Natural killer cell (primary cell): ENCODE measurements around the gene ZNF605. TPM values are rescaled to one million over a fixed set of nuclear protein-coding genes. Genes with fewer than 3 reads are reported as not detected.

Experiments used
- ATAC-seq, 3 donors: fragments of 150-1000 bp in 2 of 3; fragments of 200-7000 bp in 1 of 3; cut with Tn5 transposase; 1 replicate in 1 of 3; 2 replicates in 2 of 3; pipeline ENCODE4 v1.10.0; 2021; ENCODE audit warnings: mild to moderate bottlenecking in 2 of 3, moderate library complexity in 2 of 3
- DNase-seq, 2 donors: peaks; one replicate each; pipeline versions ENCODE4 v3.0.0 to v3.0.0-alpha.2; 2013 to 2021; ENCODE audit warnings: mixed read lengths in 1 of 2
- H3K27ac ChIP-seq: one replicate; pipeline ENCODE4 v1.5.1; 2013; ENCODE audit warnings: mild to moderate bottlenecking, low read length
- H3K27me3 ChIP-seq: one replicate; pipeline ENCODE4 v1.6.1; 2013; ENCODE audit warnings: low read length; ENCODE audit not compliant: control insufficient read depth, insufficient read depth
- H3K36me3 ChIP-seq: one replicate; pipeline ENCODE4 v1.6.1; 2013; ENCODE audit warnings: low read length; ENCODE audit not compliant: control insufficient read depth, insufficient read depth
- H3K4me1 ChIP-seq: one replicate; pipeline ENCODE4 v1.6.1; 2013; ENCODE audit warnings: low read length; ENCODE audit not compliant: control insufficient read depth, insufficient read depth
- H3K4me3 ChIP-seq: one replicate; pipeline ENCODE4 v1.5.1; 2013; ENCODE audit warnings: low read length
- H3K9me3 ChIP-seq: one replicate; pipeline ENCODE4 v1.6.1; 2013; ENCODE audit warnings: low read length; ENCODE audit not compliant: control insufficient read depth, insufficient read depth
- H3K27ac Mint-ChIP-seq, 2 donors: one replicate each; pipeline ENCODE4 v1.8.0; 2022; ENCODE audit warnings: mild to moderate bottlenecking in 2 of 2, mixed read lengths in 2 of 2, moderate library complexity in 1 of 2
- H3K27me3 Mint-ChIP-seq, 2 donors: one replicate each; pipeline ENCODE4 v1.8.0; 2022; ENCODE audit warnings: low read depth in 2 of 2, mixed read lengths in 2 of 2
- H3K36me3 Mint-ChIP-seq: one replicate; pipeline ENCODE4 v1.8.0; 2022; ENCODE audit warnings: mixed read lengths
- H3K4me1 Mint-ChIP-seq, 2 donors: one replicate each; pipeline ENCODE4 v1.8.0; 2022; ENCODE audit warnings: mixed read lengths in 2 of 2
- H3K4me3 Mint-ChIP-seq: one replicate; pipeline ENCODE4 v1.8.0; 2022; ENCODE audit warnings: mild to moderate bottlenecking, moderate library complexity, mixed read lengths
- H3K9me3 Mint-ChIP-seq, 2 donors: one replicate each; pipeline ENCODE4 v1.8.0; 2022; ENCODE audit warnings: mixed read lengths in 2 of 2
- WGBS: methylation state at CpG from one replicate; pipeline ENCODE4 v1.1.7; 2013; ENCODE audit warnings: missing lambda C conversion rate; ENCODE audit not compliant: insufficient coverage; 5-methylcytosine and 5-hydroxymethylcytosine counted together
- intact Hi-C: fragments of 100-400 bp; cut with micrococcal nuclease; formaldehyde crosslinking; loops from one replicate; pipeline ENCODE4 v1.14.2; 2022
- total RNA-seq, 4 donors: library from RNA; stranded (reverse); fragments of 120-200 nt in 1 of 4; gene quantifications; one replicate each; pipeline versions ENCODE4 v1.2.3 to v1.2.4, GENCODE V29; 2013 to 2022
- TF ChIP-seq, protein P1 (sequence below): fragments of 200-600 bp; IDR thresholded peaks from one replicate; pipeline ENCODE4 v1.8.0; 2022; ENCODE audit warnings: antibody characterized with exemption

ZNF605 gene
- 10 to 100 TPM in 1 of 3 donors, 1 to 10 TPM in 2; 6.0 to 15.8 (median 7.6) TPM for total RNA-seq
- total RNA-seq (2013), result 20.1 TPM

DNA sequence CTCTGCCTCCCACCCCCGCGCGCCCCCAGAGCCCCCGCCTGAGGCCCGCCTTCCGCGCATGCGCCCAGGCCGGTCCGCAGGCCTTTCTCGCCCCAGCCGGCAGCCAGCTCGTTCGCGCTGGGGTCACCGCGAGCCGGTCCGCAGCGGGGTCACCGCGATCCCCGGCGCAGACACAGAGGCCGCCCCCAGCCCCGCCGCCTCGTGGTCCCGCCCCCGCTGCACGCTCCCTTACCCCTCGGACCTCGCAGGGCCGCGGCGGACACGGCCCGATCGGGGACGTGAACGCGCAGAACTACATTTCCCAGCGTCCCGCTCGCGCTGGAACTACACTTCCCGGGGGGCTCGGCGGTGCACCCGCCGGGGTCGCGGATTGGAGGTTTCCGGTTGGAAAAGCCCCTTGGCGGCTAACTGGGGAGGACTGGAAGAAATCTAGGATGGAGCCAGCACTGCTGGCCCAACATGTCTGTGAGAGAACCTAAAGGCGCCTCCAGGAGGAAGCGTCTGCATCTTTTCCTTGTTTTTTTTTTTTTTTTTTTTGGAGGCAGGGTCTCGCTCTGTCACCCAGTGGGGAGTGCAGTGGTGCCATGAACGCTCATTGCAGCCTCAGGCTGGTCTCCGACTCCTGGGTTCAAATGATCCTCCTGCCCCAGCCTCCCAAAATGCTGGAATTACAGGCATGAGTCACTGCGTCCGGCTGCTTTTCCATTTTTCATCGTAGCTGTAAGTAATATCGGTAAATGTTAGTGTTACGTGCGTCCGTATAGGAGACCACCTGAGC lies at the start of gene ZNF605:
ZNF605 (minus strand) TSS at position 296 of the 778 bp plus-strand sequence. CDS start 10,671 bp downstream, outside the sequence.
- no peaks in the 10 kb centered on the region for H3K36me3 ChIP-seq
- H3K27me3 Mint-ChIP-seq, result no peaks in the 10 kb centered on the region
- H3K4me3 Mint-ChIP-seq, result peak within 1 kb of the TSS; percentile 90
- ATAC-seq (peak; percentile 94 to 97 (median 95)), DNase-seq (peak; percentile 85 to 94)
- no peaks in the 10 kb centered on the region for H3K36me3 Mint-ChIP-seq
- H3K4me1 Mint-ChIP-seq, result peaks cover 15 to 39% of the 10 kb centered on the region in 2 donors
- H3K4me3 ChIP-seq, result peak within 1 kb of the TSS; percentile 92
- peak within 1 kb of the TSS; percentile 87 to 94 for H3K27ac Mint-ChIP-seq
- no peaks in the 10 kb centered on the region for H3K27me3 ChIP-seq
- under 1% methylated on average over 64 of the region's 67 CpGs for WGBS
- peak within 1 kb of the TSS; percentile 77 for H3K27ac ChIP-seq
- TF ChIP-seq, protein P1, sequence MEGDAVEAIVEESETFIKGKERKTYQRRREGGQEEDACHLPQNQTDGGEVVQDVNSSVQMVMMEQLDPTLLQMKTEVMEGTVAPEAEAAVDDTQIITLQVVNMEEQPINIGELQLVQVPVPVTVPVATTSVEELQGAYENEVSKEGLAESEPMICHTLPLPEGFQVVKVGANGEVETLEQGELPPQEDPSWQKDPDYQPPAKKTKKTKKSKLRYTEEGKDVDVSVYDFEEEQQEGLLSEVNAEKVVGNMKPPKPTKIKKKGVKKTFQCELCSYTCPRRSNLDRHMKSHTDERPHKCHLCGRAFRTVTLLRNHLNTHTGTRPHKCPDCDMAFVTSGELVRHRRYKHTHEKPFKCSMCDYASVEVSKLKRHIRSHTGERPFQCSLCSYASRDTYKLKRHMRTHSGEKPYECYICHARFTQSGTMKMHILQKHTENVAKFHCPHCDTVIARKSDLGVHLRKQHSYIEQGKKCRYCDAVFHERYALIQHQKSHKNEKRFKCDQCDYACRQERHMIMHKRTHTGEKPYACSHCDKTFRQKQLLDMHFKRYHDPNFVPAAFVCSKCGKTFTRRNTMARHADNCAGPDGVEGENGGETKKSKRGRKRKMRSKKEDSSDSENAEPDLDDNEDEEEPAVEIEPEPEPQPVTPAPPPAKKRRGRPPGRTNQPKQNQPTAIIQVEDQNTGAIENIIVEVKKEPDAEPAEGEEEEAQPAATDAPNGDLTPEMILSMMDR, result no peak
- intact Hi-C loops, result loop anchor here (1.0 to 2.0 kb wide), 4 partner anchors 30 to 124 kb away; partner anchors contain the start of genes ZNF140, ZNF26 and ZNF84
- H3K9me3 Mint-ChIP-seq, result peaks cover 0 to 3% of the 10 kb centered on the region in 2 donors
- peaks cover 27% of the 10 kb centered on the region for H3K4me1 ChIP-seq
- peaks cover 5% of the 10 kb centered on the region for H3K9me3 ChIP-seq

DNA sequence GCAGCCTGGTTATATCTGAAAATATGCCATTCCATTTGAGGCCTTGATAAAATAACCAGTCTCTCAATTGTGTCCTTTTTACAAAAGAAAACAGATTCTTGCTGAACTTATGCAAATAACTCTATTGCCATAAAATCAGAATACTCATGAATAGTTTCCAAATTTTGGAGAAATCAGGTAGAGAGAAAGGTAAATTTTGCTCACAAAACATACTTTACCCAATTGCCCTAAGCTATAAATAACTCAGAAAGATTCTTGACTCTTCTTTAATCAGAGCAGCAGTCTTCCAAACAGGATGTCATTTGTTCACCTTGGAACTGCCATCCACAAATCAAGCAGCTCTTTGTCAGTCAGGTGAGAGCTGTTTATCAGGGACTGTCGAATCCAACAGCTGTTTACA lies 42.6 kb upstream of the ZNF605 start:
- H3K4me3 Mint-ChIP-seq, result no peak overlapping the region
- WGBS, result 38% methylated on average over 1 of the region's 1 CpG

DNA sequence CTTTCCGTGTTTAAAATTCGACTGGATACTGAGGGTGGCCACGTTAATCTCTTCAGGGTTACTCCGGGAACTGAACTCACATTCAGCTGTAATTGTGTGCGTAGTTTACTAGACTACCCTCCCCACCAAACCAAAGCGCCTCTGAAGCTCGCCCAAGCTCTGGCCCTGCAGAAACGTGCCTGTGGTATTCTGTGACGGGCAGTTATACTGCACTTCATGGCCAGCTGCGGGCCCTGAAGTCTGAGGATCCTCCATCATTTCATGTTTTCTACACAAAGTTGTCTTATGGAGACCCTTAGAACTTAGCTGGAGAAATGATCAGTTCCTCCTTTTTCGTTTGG lies 30.7 kb upstream of the ZNF605 start:
- H3K27me3 Mint-ChIP-seq, result peaks cover 3 to 11% of the 10 kb centered on the region in 2 donors
- Histone ChIP-seq H3K27ac (peak overlapping the region; percentile 89), H3K27me3 (peaks cover 3% of the 10 kb centered on the region), H3K9me3 (peaks cover 4% of the 10 kb centered on the region), H3K4me3 (peak overlapping the region; percentile 73), H3K4me1 (peaks cover 23% of the 10 kb centered on the region), H3K36me3 (peaks cover 8% of the 10 kb centered on the region)
- WGBS, result under 1% methylated on average over 11 of the region's 11 CpGs
- peaks cover 0 to 3% of the 10 kb centered on the region in 2 donors for H3K9me3 Mint-ChIP-seq
- H3K4me3 Mint-ChIP-seq, result peak overlapping the region; percentile 92
- H3K4me1 Mint-ChIP-seq, result peaks cover 28 to 34% of the 10 kb centered on the region in 2 donors
- peak overlapping the region; percentile 95 to 96 for H3K27ac Mint-ChIP-seq
- DNase-seq, result no peak
- intact Hi-C loops, result loop anchor here (1.0 to 2.0 kb wide), 6 partner anchors 31 to 194 kb away; partner anchors contain the start of genes CHFR, ZNF10, ZNF140 and ZNF268
- TF ChIP-seq, protein P1, result no peak
- peaks cover 6% of the 10 kb centered on the region for H3K36me3 Mint-ChIP-seq
- ATAC-seq, result no peak

More for the DNA sequence above, 42.6 kb upstream of the ZNF605 start:
- no peak for ATAC-seq
- H3K4me1 Mint-ChIP-seq, result peaks cover 16 to 21% of the 10 kb centered on the region in 2 donors
- no peak overlapping the region for H3K27ac Mint-ChIP-seq
- Histone ChIP-seq H3K9me3 (peaks cover 82% of the 10 kb centered on the region), H3K4me1 (no peaks in the 10 kb centered on the region), H3K27me3 (no peaks in the 10 kb centered on the region), H3K36me3 (peaks cover 12% of the 10 kb centered on the region), H3K27ac (no peak overlapping the region), H3K4me3 (no peak overlapping the region)
- DNase-seq, result no peak
- H3K9me3 Mint-ChIP-seq, result peaks cover 8 to 24% of the 10 kb centered on the region in 2 donors
- H3K36me3 Mint-ChIP-seq, result peaks cover 32% of the 10 kb centered on the region
- TF ChIP-seq, protein P1, result no peak
- no peaks in the 10 kb centered on the region for H3K27me3 Mint-ChIP-seq
- intact Hi-C loops, result no loop called here
